A549 (cell line): ENCODE measurements around the gene ITPKB. TPM values are rescaled to one million over a fixed set of nuclear protein-coding genes. Genes with fewer than 3 reads are reported as not detected.

ENCODE experiments used
- ATAC-seq, 2 experiments: fragments of 200-7000 bp in 1 of 2; fragments of >200 bp in 1 of 2; cut with Nextera tagmentation in 1 of 2; cut with Tn5 transposase in 1 of 2; 3 replicates each; pipeline versions ENCODE4 v1.8.0 to v1.9.1; 2018 to 2020; ENCODE audit warnings: mild to moderate bottlenecking in 1 of 2, moderate library complexity in 1 of 2
- CTCF ChIA-PET: fragments of 300-600 bp; sonication (Branson Sonifier 250); formaldehyde crosslinking; extraction: SDS; loops from one replicate; lab custom pipeline; 2021; ENCODE audit warnings: antibody characterized with exemption, inconsistent platforms; lab: Yijun Ruan, JAX
- POLR2A ChIA-PET: fragments of 350-600 bp; formaldehyde crosslinking; extraction: SDS; loops from one replicate; lab custom pipeline; 2021; ENCODE audit warnings: antibody characterized with exemption, inconsistent platforms; lab: Yijun Ruan, JAX
- DNase-seq, 2 experiments: peaks; one replicate each; pipeline versions ENCODE4 v3.0.0 to v3.0.0-alpha.2; 2011 to 2016; ENCODE audit warnings: low read depth in 1 of 2, low spot score in 1 of 2
- FAIRE-seq: peaks from 2 replicates; lab custom pipeline; 2011; peaks lifted over from hg19 to GRCh38; lab: Jason Lieb, UNC
- H3K27ac ChIP-seq, 2 experiments: fragments of >200 bp; sonication (Bioruptor Twin); formaldehyde crosslinking; 3 replicates each; pipeline ENCODE4 v1.5.1; 2016 to 2017
- H3K4me1 ChIP-seq: fragments of >200 bp; sonication (Bioruptor Twin); formaldehyde crosslinking; 3 replicates; pipeline ENCODE4 v1.6.1; 2016
- H3K4me2 ChIP-seq: fragments of >200 bp; sonication (Bioruptor Twin); formaldehyde crosslinking; 3 replicates; pipeline ENCODE4 v1.6.1; 2016
- H3K4me3 ChIP-seq: fragments of >200 bp; sonication (Bioruptor Twin); formaldehyde crosslinking; 3 replicates; pipeline ENCODE4 v1.5.1; 2016
- H3K9me3 ChIP-seq: fragments of >200 bp; sonication (Bioruptor Twin); formaldehyde crosslinking; 3 replicates; pipeline ENCODE4 v1.6.1; 2016
- ATOH8 ChIP-seq: fragments of 250-450 bp; sonication (Bioruptor Pico); IDR thresholded peaks from 2 replicates; pipeline ENCODE4 v1.5.0; 2020; ENCODE audit warnings: low read depth, mild to moderate bottlenecking, moderate library complexity
- BCL3 ChIP-seq: fragments of >200 bp; sonication (Bioruptor Twin); formaldehyde crosslinking; IDR thresholded peaks from 3 replicates; pipeline ENCODE4 v1.6.1; 2016
- CBX8 ChIP-seq: fragments of 200-600 bp; sonication (generic); IDR thresholded peaks from 2 replicates; pipeline ENCODE4 v1.6.1; 2016
- CEBPB ChIP-seq, 2 experiments: fragments of >200 bp in 1 of 2; sonication (Bioruptor Twin) in 1 of 2; formaldehyde crosslinking in 1 of 2; IDR thresholded peaks; 2 replicates each; pipeline ENCODE4 v1.6.1; 2012 to 2016
- CHD2 ChIP-seq: fragments of 150-350 bp; IDR thresholded peaks from 2 replicates; pipeline ENCODE4 v1.6.1; 2014; ENCODE audit warnings: low read length; ENCODE audit not compliant: partially characterized antibody
- CTCF ChIP-seq: fragments of >200 bp; sonication (Bioruptor Twin); formaldehyde crosslinking; IDR thresholded peaks from 3 replicates; pipeline ENCODE4 v1.5.1; 2016
- EHF ChIP-seq: fragments of 250-450 bp; sonication (Bioruptor Pico); IDR thresholded peaks from 2 replicates; pipeline ENCODE4 v1.5.0; 2020; ENCODE audit warnings: mild to moderate bottlenecking
- EHMT2 ChIP-seq: fragments of 200-600 bp; sonication (generic); IDR thresholded peaks from 2 replicates; pipeline ENCODE4 v1.6.1; 2016; ENCODE audit warnings: antibody characterized with exemption, low read depth, mild to moderate bottlenecking, moderate library complexity
- EP300 ChIP-seq, 2 experiments: fragments of >200 bp; sonication (Bioruptor Twin); formaldehyde crosslinking; IDR thresholded peaks; 2 replicates in 1 of 2; 3 replicates in 1 of 2; pipeline ENCODE4 v1.6.1; 2016 to 2017
- ESRRA ChIP-seq: fragments of 150-350 bp; IDR thresholded peaks from 2 replicates; pipeline ENCODE4 v1.6.1; 2014; ENCODE audit warnings: mild to moderate bottlenecking, low read length, borderline replicate concordance
- HDAC2 ChIP-seq: fragments of 200-600 bp; sonication (generic); IDR thresholded peaks from 2 replicates; pipeline ENCODE4 v1.6.1; 2016
- JUNB ChIP-seq: fragments of >200 bp; sonication (Bioruptor Twin); formaldehyde crosslinking; IDR thresholded peaks from 2 replicates; pipeline ENCODE4 v1.6.1; 2016
- KDM1A ChIP-seq: fragments of 200-600 bp; sonication (generic); IDR thresholded peaks from 2 replicates; pipeline ENCODE4 v1.6.1; 2016; ENCODE audit warnings: low read depth, mild to moderate bottlenecking
- MAZ ChIP-seq: fragments of 150-350 bp; IDR thresholded peaks from 2 replicates; pipeline ENCODE4 v1.6.1; 2014; ENCODE audit warnings: antibody characterized with exemption, low read depth, low read length, borderline replicate concordance
- NFE2L2 ChIP-seq: fragments of 150-350 bp; conservative IDR thresholded peaks from 2 replicates; pipeline ENCODE4 v1.6.1; 2014; ENCODE audit warnings: low read length
- NPAS2 ChIP-seq: fragments of 250-450 bp; sonication (Bioruptor Pico); IDR thresholded peaks from 2 replicates; pipeline ENCODE4 v1.8.0; 2022; ENCODE audit warnings: mild to moderate bottlenecking, moderate library complexity, borderline replicate concordance
- PBX3 ChIP-seq: IDR thresholded peaks from 2 replicates; pipeline ENCODE4 v1.6.1; 2012
- POLR2A ChIP-seq: IDR thresholded peaks from 2 replicates; pipeline ENCODE4 v1.6.1; 2012; ENCODE audit warnings: mild to moderate bottlenecking, low read length
- POLR2AphosphoS2 ChIP-seq: conservative IDR thresholded peaks from 2 replicates; pipeline ENCODE4 v1.6.1; 2012; ENCODE audit warnings: low read length, improper control_type of control experiment, inconsistent platforms
- RARB ChIP-seq: fragments of 250-450 bp; sonication (Bioruptor Pico); IDR thresholded peaks from 2 replicates; pipeline ENCODE4 v1.8.0; 2021; ENCODE audit warnings: mild to moderate bottlenecking, moderate library complexity
- RCOR1 ChIP-seq: fragments of 150-350 bp; IDR thresholded peaks from 2 replicates; pipeline ENCODE4 v1.6.1; 2014; ENCODE audit warnings: antibody characterized with exemption, low read length, low read depth
- RNF2 ChIP-seq: fragments of 200-600 bp; sonication (generic); IDR thresholded peaks from 2 replicates; pipeline ENCODE4 v1.6.1; 2016; ENCODE audit warnings: low read depth, mild to moderate bottlenecking, antibody characterized with exemption, moderate library complexity, borderline replicate concordance
- SMC3 ChIP-seq: fragments of >200 bp; sonication (Bioruptor Twin); formaldehyde crosslinking; IDR thresholded peaks from 3 replicates; pipeline ENCODE4 v1.6.1; 2018; ENCODE audit warnings: inconsistent platforms
- TP53 ChIP-seq: fragments of 250-450 bp; sonication (Bioruptor Pico); IDR thresholded peaks from 2 replicates; pipeline ENCODE4 v1.5.0; 2021; ENCODE audit warnings: mild to moderate bottlenecking, moderate library complexity
- ZFP36 ChIP-seq: fragments of 450-650 bp; IDR thresholded peaks from 2 replicates; pipeline ENCODE4 v1.6.1; 2014; ENCODE audit warnings: borderline replicate concordance; ENCODE audit not compliant: partially characterized antibody
- WGBS: methylation state at CpG from one replicate; pipeline ENCODE4 v1.1.6; 2017; ENCODE audit errors: missing lambda C conversion rate; 5-methylcytosine and 5-hydroxymethylcytosine counted together
- polyA plus RNA-seq, 4 experiments: library from polyadenylated mRNA; depleted of rRNA in 3 of 4; stranded (reverse); fragments of >200 nt; fragmentation: RNase III in 1 of 4; extraction: RNeasy Plus Mini Kit Qiagen cat#74134 plus additional on column Dnase treatment in 1 of 4; gene quantifications; 2 replicates in 3 of 4; 3 replicates in 1 of 4; pipeline ENCODE4 v1.2.3, GENCODE V29; 2011 to 2017

The ITPKB gene
- polyA plus RNA-seq, 2 of the 4 experiments (the other 2 are of a cell fraction) = 1.7 to 2.8 TPM

- CTCF ChIA-PET = interaction anchor here (1.4 kb wide), 1 partner anchor 9 kb away, joined by 4 read pairs; no protein-coding TSS in a partner anchor
- no peak for TF ChIP-seq MAZ
- no peak for TF ChIP-seq RCOR1
- no peak for TF ChIP-seq EP300 (IDR thresholded peaks at IDR 0.05)
- TF ChIP-seq CBX8 = no peak
- no peak for TF ChIP-seq CEBPB (IDR thresholded peaks at IDR 0.05)
- no peak for TF ChIP-seq NPAS2
- TF ChIP-seq EHF (CRISPR knock-in tag) = no peak
- no peak for TF ChIP-seq RARB
- no peak for TF ChIP-seq POLR2A
- TF ChIP-seq TP53 (CRISPR knock-in tag) = no peak
- TF ChIP-seq KDM1A = no peak
- no peak for TF ChIP-seq SMC3
- no peak for TF ChIP-seq EHMT2
- no peak for TF ChIP-seq ATOH8
- no peak for TF ChIP-seq HDAC2
- no peak for TF ChIP-seq ESRRA
- TF ChIP-seq CHD2 = no peak
- TF ChIP-seq POLR2AphosphoS2 = no peak
- TF ChIP-seq, all 56 proteins: peak for 0
- no peaks in the 10 kb centered on the region for H3K4me1 ChIP-seq
- H3K4me2 ChIP-seq = no peak overlapping the region
- no peaks in the 10 kb centered on the region for H3K9me3 ChIP-seq
- 79% methylated on average over 4 of the region's 4 CpGs for WGBS
- FAIRE-seq (no peak), DNase-seq (no peak), ATAC-seq (no peak)
- POLR2A ChIA-PET = no interaction called here
- no peak overlapping the region for H3K27ac ChIP-seq
- H3K4me3 ChIP-seq = no peak overlapping the region
Measured at GRCh38 chr1:226692051-226692792, 46.9 kb downstream of the ITPKB start.

GRCh38 chr1:226691247-226691646, 47.8 kb downstream of the ITPKB start:
- 67% methylated on average over 4 of the region's 4 CpGs for WGBS
- no peak for FAIRE-seq

More at GRCh38 chr1:226691247-226691646, 47.8 kb downstream of the ITPKB start:
- Histone ChIP-seq H3K4me3 (no peak overlapping the region), H3K4me1 (no peaks in the 10 kb centered on the region), H3K27ac (no peak overlapping the region), H3K9me3 (no peaks in the 10 kb centered on the region), H3K4me2 (no peak overlapping the region)
- ChIA-PET POLR2A (no interaction called here), CTCF (no interaction called here)
- TF ChIP-seq ATOH8 (no peak), PBX3 (no peak), BCL3 (no peak), RNF2 (no peak), JUNB (no peak), EHMT2 (no peak), NFE2L2 (no peak), CTCF (no peak), ZFP36 (no peak)
- no peak for ATAC-seq
- no peak for DNase-seq
